ENCODE measurements around the gene CLIP4.

The CLIP4 gene

DNA sequence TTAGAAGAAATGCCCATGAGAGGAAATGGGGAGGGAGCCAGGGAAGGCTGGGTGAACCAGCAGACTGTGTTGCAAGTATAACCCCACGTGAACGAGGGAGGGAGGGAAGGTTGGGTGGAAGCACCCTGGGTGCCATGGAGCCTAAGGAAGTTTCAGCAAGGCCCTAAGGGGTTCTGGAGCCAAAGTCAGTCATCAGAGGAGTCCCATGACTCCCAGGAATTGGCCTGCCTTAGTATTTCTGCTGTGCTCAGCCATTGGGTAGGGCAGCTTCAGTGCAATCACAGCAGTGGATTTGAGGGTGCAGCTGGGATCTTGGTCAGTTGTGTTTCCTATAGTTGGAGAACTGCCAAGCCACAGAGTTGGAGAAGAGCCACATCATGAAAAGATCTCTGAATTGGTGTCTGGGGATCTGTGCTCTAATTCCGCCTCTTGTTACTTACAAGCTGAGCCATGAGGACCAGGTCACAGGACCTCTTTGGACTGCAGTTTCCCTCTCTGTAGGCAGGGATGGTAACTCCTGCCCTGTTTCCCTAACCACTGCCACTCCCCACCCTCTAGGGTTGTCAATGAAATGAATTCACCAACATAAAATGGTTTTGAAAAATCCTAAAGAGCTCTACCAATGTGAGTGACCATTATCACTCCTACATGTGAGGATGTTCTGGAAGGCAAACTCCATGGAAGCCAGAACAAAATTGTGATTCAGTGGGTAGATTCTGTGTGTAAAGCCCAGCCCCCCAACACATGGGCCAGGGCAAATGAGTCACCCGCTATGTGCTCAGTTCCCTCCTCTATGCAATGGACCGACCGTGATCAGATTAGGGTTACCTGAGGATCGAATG, 108.9 kb downstream of the CLIP4 start:
- Histone ChIP-seq H3K4me2 (ENCODE audit: low read length) (no peak overlapping the region), H4K20me1 (ENCODE audit: control insufficient read depth, insufficient read depth, low read depth, low read length) (no peaks in the 10 kb centered on the region), H3F3A (ENCODE audit: control insufficient read depth, insufficient read depth) (no peaks in the 10 kb centered on the region), H3K27ac (ENCODE audit: low read depth, low read length) (no peak overlapping the region), H3K79me2 (ENCODE audit: control insufficient read depth, low read length) (no peaks in the 10 kb centered on the region), H3K36me3 (ENCODE audit: control insufficient read depth, low read length) (no peaks in the 10 kb centered on the region), H3K9me3 (ENCODE audit: control insufficient read depth, insufficient read depth, low read length) (no peaks in the 10 kb centered on the region), H3K4me3 (ENCODE audit: low read length) (no peak overlapping the region), H3K9me2 (replicated peaks; ENCODE audit: control insufficient read depth, low read length) (no peaks in the 10 kb centered on the region), H3K4me1 (ENCODE audit: control insufficient read depth, low read length) (no peaks in the 10 kb centered on the region), H3K27me3 (ENCODE audit: control insufficient read depth, low read length) (no peaks in the 10 kb centered on the region)
- no peak for TF ChIP-seq EZH2phosphoT487 (IDR thresholded peaks at IDR 0.05; ENCODE audit: borderline replicate concordance, low read length)
- TF ChIP-seq, protein P1, sequence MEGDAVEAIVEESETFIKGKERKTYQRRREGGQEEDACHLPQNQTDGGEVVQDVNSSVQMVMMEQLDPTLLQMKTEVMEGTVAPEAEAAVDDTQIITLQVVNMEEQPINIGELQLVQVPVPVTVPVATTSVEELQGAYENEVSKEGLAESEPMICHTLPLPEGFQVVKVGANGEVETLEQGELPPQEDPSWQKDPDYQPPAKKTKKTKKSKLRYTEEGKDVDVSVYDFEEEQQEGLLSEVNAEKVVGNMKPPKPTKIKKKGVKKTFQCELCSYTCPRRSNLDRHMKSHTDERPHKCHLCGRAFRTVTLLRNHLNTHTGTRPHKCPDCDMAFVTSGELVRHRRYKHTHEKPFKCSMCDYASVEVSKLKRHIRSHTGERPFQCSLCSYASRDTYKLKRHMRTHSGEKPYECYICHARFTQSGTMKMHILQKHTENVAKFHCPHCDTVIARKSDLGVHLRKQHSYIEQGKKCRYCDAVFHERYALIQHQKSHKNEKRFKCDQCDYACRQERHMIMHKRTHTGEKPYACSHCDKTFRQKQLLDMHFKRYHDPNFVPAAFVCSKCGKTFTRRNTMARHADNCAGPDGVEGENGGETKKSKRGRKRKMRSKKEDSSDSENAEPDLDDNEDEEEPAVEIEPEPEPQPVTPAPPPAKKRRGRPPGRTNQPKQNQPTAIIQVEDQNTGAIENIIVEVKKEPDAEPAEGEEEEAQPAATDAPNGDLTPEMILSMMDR (IDR thresholded peaks at IDR 0.05; ENCODE audit: low read depth, low read length, poor library complexity, severe bottlenecking): no peak

DNA sequence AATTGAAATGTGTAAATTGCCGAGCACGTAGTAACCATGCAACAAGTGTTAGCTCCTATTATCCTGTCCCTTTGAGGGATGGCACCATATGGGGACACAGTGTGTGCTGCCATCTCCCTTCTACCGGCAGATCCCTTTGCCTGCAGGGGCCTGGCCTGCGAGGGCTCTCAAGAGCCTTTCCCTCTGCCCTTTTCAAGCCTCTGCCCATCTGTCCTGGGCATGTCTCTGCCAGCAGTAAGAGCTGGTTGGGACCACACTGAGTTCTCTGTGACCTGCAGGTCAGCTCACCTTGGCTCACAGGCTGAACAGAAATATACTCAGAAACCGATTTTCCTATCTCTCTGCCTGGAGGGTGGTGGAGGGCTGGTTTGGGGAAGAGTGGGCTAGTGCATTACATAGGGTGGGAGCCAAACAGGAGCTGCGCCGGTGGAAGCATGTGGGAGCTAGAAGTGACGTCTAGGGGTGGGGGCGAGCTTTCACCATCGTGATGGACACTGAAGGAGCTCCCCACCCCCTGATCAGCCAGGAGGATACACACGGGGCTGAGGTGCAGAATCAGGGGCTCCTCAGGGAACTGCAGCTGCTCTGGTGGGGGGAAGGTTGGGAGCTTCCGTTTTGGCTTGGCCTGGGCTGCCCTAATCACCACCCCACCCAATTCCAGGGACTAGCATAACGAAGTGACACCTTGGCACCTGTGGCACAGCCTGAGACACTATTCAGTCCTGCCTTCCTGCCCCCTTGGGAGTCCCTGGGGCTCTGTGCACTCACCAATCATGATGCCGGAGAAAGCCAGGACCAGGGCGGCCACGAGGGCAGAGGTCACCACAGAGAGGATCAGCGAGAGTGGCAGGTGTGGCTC, 109.7 kb downstream of the CLIP4 start:
- no peak overlapping the region for H3K4me3 ChIP-seq (ENCODE audit: low read length)
- no peaks in the 10 kb centered on the region for H3K79me2 ChIP-seq (ENCODE audit: control insufficient read depth, low read length)
- no peaks in the 10 kb centered on the region for H3K9me2 ChIP-seq (replicated peaks; ENCODE audit: control insufficient read depth, low read length)
- H3K4me2 ChIP-seq (ENCODE audit: low read length): no peak overlapping the region
- H3F3A ChIP-seq (ENCODE audit: control insufficient read depth, insufficient read depth): no peaks in the 10 kb centered on the region
- H4K20me1 ChIP-seq (ENCODE audit: control insufficient read depth, insufficient read depth, low read depth, low read length): no peaks in the 10 kb centered on the region
- no peaks in the 10 kb centered on the region for H3K4me1 ChIP-seq (ENCODE audit: control insufficient read depth, low read length)
- no peak overlapping the region for H3K27ac ChIP-seq (ENCODE audit: low read depth, low read length)
- no peak for TF ChIP-seq EZH2phosphoT487 (IDR thresholded peaks at IDR 0.05; ENCODE audit: borderline replicate concordance, low read length)
- TF ChIP-seq, protein P1 (IDR thresholded peaks at IDR 0.05; ENCODE audit: low read depth, low read length, poor library complexity, severe bottlenecking): no peak
- H3K27me3 ChIP-seq (ENCODE audit: control insufficient read depth, low read length): no peaks in the 10 kb centered on the region
- no peaks in the 10 kb centered on the region for H3K9me3 ChIP-seq (ENCODE audit: control insufficient read depth, insufficient read depth, low read length)
- H3K36me3 ChIP-seq (ENCODE audit: control insufficient read depth, low read length): no peaks in the 10 kb centered on the region

DNA sequence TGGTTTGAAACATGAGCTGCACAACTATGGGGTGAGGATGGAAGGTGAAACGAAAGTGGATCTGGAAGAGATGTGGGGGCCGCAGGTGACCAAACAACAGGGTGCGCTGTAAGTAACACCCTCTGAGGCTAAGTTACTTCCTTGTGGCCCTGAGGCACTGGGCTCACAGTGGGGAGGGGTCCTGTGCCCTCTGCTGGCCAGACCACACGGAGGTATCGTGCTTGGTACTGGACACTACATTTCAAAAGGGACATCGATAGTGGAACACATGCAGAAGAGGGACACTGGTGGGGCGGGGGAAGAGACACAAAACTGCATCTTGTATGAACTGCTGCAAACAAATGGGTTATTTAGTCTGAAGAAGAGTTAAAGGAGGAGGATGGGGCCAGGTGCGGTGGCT, 110.6 kb downstream of the CLIP4 start:
- Histone ChIP-seq H3K4me2 (ENCODE audit: low read length) (no peak overlapping the region), H3K79me2 (ENCODE audit: control insufficient read depth, low read length) (no peaks in the 10 kb centered on the region)
- TF ChIP-seq EZH2phosphoT487 (IDR thresholded peaks at IDR 0.05; ENCODE audit: borderline replicate concordance, low read length): no peak
- TF ChIP-seq, protein P1 (IDR thresholded peaks at IDR 0.05; ENCODE audit: low read depth, low read length, poor library complexity, severe bottlenecking): no peak

More for the DNA sequence above, 110.6 kb downstream of the CLIP4 start:
- Histone ChIP-seq H3K9me2 (replicated peaks; ENCODE audit: control insufficient read depth, low read length) (no peaks in the 10 kb centered on the region), H4K20me1 (ENCODE audit: control insufficient read depth, insufficient read depth, low read depth, low read length) (no peaks in the 10 kb centered on the region), H3K27ac (ENCODE audit: low read depth, low read length) (no peak overlapping the region), H3F3A (ENCODE audit: control insufficient read depth, insufficient read depth) (no peaks in the 10 kb centered on the region), H3K4me3 (ENCODE audit: low read length) (no peak overlapping the region), H3K4me1 (ENCODE audit: control insufficient read depth, low read length) (no peaks in the 10 kb centered on the region), H3K9me3 (ENCODE audit: control insufficient read depth, insufficient read depth, low read length) (no peaks in the 10 kb centered on the region), H3K36me3 (ENCODE audit: control insufficient read depth, low read length) (no peaks in the 10 kb centered on the region), H3K27me3 (ENCODE audit: control insufficient read depth, low read length) (no peaks in the 10 kb centered on the region)
